Kidney (tissue), 14 donors: ENCODE measurements around the gene CNOT1. TPM values are rescaled to one million over a fixed set of nuclear protein-coding genes. Genes with fewer than 3 reads are reported as not detected.
"Not testable (repeated sequence)": the region's sequence is repeated elsewhere in the genome, so short reads cannot be mapped to it uniquely, and the experiment has no call there.

Source experiments
- DNase-seq, 5 donors: peaks; one replicate each; pipeline ENCODE4 v3.0.0-alpha.2; 2013 to 2020
- FAIRE-seq: peaks from 2 replicates; lab custom pipeline; 2012; peaks lifted over from hg19 to GRCh38; lab: Jason Lieb, UNC
- H3K27ac ChIP-seq, 2 donors: one replicate each; pipeline ENCODE4 v1.7.0; 2013; ENCODE audit warnings: low read depth in 2 of 2, low read length in 2 of 2, inconsistent platforms in 1 of 2
- H3K27me3 ChIP-seq: one replicate; pipeline ENCODE4 v1.7.1; 2013; ENCODE audit warnings: low read length, inconsistent platforms; ENCODE audit not compliant: control insufficient read depth, insufficient read depth
- H3K36me3 ChIP-seq, 3 donors: one replicate each; pipeline versions ENCODE4 v1.7.0 to v1.7.1; 2013; ENCODE audit warnings: low read length in 3 of 3, control low read depth in 1 of 3, inconsistent platforms in 1 of 3; ENCODE audit not compliant: insufficient read depth in 3 of 3, control insufficient read depth in 2 of 3
- H3K4me1 ChIP-seq, 3 donors: one replicate each; pipeline versions ENCODE4 v1.7.0 to v1.7.1; 2013; ENCODE audit warnings: low read length in 3 of 3, inconsistent platforms in 1 of 3, low read depth in 1 of 3; ENCODE audit not compliant: control insufficient read depth in 2 of 3, insufficient read depth in 2 of 3
- H3K4me3 ChIP-seq, 3 donors: one replicate each; pipeline versions ENCODE4 v1.7.0 to v1.8.1; 2013; ENCODE audit warnings: low read length in 3 of 3, control low read depth in 1 of 3, inconsistent platforms in 1 of 3
- H3K9ac ChIP-seq, 3 donors: one replicate each; pipeline versions ENCODE4 v1.7.0 to v1.7.1; 2013; ENCODE audit warnings: low read length in 3 of 3, control low read depth in 1 of 3, inconsistent platforms in 1 of 3
- H3K9me3 ChIP-seq, 3 donors: one replicate each; pipeline versions ENCODE4 v1.7.0 to v1.7.1; 2013; ENCODE audit warnings: low read length in 3 of 3, control low read depth in 1 of 3, inconsistent platforms in 1 of 3; ENCODE audit not compliant: control insufficient read depth in 2 of 3, insufficient read depth in 1 of 3
- intact Hi-C: fragments of 100-400 bp; cut with DNase I; formaldehyde crosslinking; loops from one replicate; pipeline ENCODE4 v1.11.1; 2022
- polyA plus RNA-seq: library from polyadenylated mRNA; stranded (reverse); fragments of 350-450 nt; fragmentation: Illumina TruSeq; extraction: RNeasy Lipid Tissue Mini Kit (QIAGEN cat#74804); gene quantifications from one replicate; pipeline ENCODE4 v1.2.3, GENCODE V29; 2014; ENCODE audit warnings: low read depth, low replicate concordance; ENCODE audit not compliant: insufficient read depth
- total RNA-seq: library from RNA; stranded (reverse); fragmentation: NEBNext Ultra II Directional; extraction: Animal tissue kit (Norgen Biotek cat#: 25700); gene quantifications from one replicate; pipeline ENCODE4 v1.2.1, GENCODE V29; 2021
- TF ChIP-seq, protein P1 (sequence below): IDR thresholded peaks from 3 replicates; pipeline ENCODE4 v1.5.1; 2012; ENCODE audit warnings: mild to moderate bottlenecking, moderate library complexity, borderline replicate concordance; ENCODE audit not compliant: insufficient read depth; ENCODE audit errors: extremely low read depth
- donor health status: control.
- donor health status: control.
- donor health status: control.
- donor health status: control.
- donor health status: control.
- donor health status: DM: yes; HTN: yes; CAD: no.
- donor health status: Normal renal cell carcinoma (clear cell type).

The CNOT1 gene
- total and polyA plus RNA-seq, 2 donors from 2014 or later, result 54.8 to 147 TPM

DNA sequence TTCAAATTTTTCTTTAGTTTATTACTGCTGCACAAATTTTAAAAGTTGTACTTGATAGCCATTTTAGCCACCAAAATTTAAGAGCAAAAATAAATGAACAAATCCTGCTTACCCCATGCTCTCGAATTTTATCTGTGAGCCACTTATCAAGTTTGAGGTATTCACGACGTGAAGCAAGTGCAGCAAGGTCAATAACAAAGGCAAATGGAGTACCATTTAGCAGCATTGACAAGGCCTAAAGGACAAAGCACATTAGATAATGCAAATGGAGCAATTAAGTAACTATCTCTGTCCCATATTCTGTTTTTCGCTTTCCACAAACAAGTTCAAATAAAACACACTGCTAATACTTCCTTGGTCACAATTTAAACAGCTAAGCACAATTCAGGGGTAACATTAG is 54.7 kb downstream of the CNOT1 start:
- Histone ChIP-seq H3K27me3 (no peaks in the 10 kb centered on the region), H3K4me3 (no peak overlapping the region), H3K27ac (no peak overlapping the region), H3K36me3 (peaks cover 11 to 64% (median 23%) of the 10 kb centered on the region in 3 donors), H3K9ac (no peak overlapping the region), H3K9me3 (no peaks in the 10 kb centered on the region), H3K4me1 (no peaks in the 10 kb centered on the region)
- intact Hi-C loops, result no loop called here
- FAIRE-seq (no peak), DNase-seq (no peak)
- TF ChIP-seq, protein P1, sequence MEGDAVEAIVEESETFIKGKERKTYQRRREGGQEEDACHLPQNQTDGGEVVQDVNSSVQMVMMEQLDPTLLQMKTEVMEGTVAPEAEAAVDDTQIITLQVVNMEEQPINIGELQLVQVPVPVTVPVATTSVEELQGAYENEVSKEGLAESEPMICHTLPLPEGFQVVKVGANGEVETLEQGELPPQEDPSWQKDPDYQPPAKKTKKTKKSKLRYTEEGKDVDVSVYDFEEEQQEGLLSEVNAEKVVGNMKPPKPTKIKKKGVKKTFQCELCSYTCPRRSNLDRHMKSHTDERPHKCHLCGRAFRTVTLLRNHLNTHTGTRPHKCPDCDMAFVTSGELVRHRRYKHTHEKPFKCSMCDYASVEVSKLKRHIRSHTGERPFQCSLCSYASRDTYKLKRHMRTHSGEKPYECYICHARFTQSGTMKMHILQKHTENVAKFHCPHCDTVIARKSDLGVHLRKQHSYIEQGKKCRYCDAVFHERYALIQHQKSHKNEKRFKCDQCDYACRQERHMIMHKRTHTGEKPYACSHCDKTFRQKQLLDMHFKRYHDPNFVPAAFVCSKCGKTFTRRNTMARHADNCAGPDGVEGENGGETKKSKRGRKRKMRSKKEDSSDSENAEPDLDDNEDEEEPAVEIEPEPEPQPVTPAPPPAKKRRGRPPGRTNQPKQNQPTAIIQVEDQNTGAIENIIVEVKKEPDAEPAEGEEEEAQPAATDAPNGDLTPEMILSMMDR, result no peak

DNA sequence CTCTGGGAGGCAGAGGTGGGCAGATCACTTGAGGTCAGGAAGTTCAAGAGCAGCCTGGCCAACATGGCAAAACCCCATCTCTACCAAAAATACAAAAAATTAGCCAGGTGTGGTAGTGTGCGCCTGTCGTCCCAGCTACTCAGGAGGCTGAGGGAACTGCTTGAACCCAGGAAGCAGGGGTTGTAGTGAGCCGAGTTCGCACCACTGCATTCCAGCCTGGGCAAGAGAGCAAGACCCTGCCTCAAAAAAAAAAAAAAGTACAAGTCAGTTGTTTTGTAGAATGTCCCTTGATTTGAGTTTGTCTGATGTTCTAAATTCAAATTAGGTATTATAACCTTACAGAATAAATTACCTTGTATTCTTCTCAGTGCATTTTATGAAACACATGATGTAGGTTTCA is 63.9 kb downstream of the CNOT1 start:
- H3K27me3 ChIP-seq, FAIRE-seq, H3K9me3 ChIP-seq, H3K4me1 ChIP-seq, H3K9ac ChIP-seq, H3K27ac ChIP-seq, DNase-seq, H3K4me3 ChIP-seq, intact Hi-C loops: not testable (repeated sequence)
- H3K36me3 ChIP-seq, result peaks cover 0 to 33% (median 5%) of the 10 kb centered on the region in 3 donors

DNA sequence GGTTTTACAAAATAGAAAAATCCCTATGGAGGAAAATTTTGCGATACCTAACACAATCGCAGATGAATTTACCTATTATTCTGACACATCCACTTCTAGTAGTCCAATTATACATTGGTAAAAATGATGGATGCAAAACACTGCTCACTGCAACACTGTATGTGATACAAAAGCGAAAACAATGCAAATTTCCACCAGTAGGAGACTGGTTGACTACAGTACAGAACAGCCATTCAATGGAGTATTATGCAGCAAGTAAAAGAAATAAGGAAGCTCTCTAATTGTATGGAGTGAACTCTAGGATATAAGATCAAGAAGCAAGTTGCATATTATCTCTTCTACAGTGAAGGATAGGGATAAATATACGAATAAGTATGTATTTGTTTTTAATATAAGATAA is 65.9 kb downstream of the CNOT1 start:
- no peaks in the 10 kb centered on the region for H3K4me1 ChIP-seq
- intact Hi-C loops, result no loop called here
- H3K36me3 ChIP-seq, result peaks cover 5 to 41% (median 10%) of the 10 kb centered on the region in 3 donors
- no peaks in the 10 kb centered on the region for H3K27me3 ChIP-seq
- FAIRE-seq, result no peak
- TF ChIP-seq, protein P1, result no peak
- DNase-seq, result no peak
- H3K4me3 ChIP-seq, result no peak overlapping the region
- no peak overlapping the region for H3K27ac ChIP-seq
- no peaks in the 10 kb centered on the region for H3K9me3 ChIP-seq
- no peak overlapping the region for H3K9ac ChIP-seq

DNA sequence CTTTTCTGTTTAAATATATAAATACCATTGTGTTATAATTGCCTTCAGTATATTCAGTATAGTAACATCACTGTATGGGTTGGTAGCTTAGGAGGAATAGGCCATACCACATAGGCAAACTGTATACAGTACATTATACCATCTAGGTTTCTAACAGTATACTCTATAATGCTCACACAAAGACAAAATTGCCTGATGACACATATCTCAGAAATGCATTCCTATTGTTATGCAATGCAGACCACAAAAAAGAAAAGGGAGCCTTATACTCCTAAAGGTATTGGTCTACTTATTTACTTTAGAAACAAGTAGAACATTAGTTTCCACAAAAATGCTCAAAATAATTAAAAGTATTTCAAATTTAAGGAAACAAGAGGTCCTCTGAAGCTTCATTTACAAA is 66.4 kb downstream of the CNOT1 start:
- peaks cover 7 to 47% (median 15%) of the 10 kb centered on the region in 3 donors for H3K36me3 ChIP-seq
- no peak for FAIRE-seq
- intact Hi-C loops, result no loop called here

More for the DNA sequence above, 66.4 kb downstream of the CNOT1 start:
- Histone ChIP-seq H3K4me3 (no peak overlapping the region), H3K9me3 (no peaks in the 10 kb centered on the region), H3K27me3 (no peaks in the 10 kb centered on the region), H3K4me1 (no peaks in the 10 kb centered on the region), H3K9ac (no peak overlapping the region), H3K27ac (no peak overlapping the region)
- TF ChIP-seq, protein P1, result no peak
- no peak for DNase-seq
